ENCODE data around the gene DHX30.

- no peak for TF ChIP-seq ZNF274 (IDR thresholded peaks at IDR 0.05; ENCODE audit: low read depth, low read length)
- no peak for TF ChIP-seq YY1 (IDR thresholded peaks at IDR 0.05; ENCODE audit: insufficient read depth, insufficient read length)
Measured at GRCh38 chr3:47792699-47793098, 10.2 kb upstream of the DHX30 start.
